ENCODE data around the gene TRMT44.
"Not testable (repeated sequence)": the region's sequence is repeated elsewhere in the genome, so short reads cannot be mapped to it uniquely, and the experiment has no call there.

Gene TRMT44

GRCh38 chr4:8494983-8495548 is 54.5 kb downstream of the TRMT44 start:
- DNase-seq (ENCODE audit: low read depth) = no peak

- DNase-seq (ENCODE audit: low read depth) = no peak
Observed at GRCh38 chr4:8495803-8496202, 55.2 kb downstream of the TRMT44 start.

GRCh38 chr4:8497762-8498161 is 57.2 kb downstream of the TRMT44 start:
- DNase-seq (ENCODE audit: low read depth) = no peak

DNA sequence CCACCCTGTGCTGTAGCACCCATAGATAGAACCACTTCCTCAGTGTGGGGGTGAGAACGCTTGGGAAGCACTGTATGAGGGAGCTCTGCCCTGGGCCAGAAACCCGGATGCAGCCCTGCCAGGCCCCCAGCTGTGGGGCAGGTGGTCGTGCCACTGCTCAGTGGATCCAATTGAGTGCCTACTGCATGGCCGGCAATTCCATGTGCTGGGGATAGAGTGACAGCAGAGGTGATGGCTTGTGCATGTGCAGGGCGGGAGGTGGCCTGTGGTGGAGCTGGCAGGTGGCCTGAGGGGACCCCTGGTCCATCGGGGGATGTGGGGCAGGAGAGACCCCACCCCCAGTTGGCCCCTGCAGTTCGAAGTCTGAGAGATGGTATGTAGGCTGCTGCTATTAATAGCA is 60.4 kb downstream of the TRMT44 start:
- no peak for DNase-seq (ENCODE audit: low read depth)

DNA sequence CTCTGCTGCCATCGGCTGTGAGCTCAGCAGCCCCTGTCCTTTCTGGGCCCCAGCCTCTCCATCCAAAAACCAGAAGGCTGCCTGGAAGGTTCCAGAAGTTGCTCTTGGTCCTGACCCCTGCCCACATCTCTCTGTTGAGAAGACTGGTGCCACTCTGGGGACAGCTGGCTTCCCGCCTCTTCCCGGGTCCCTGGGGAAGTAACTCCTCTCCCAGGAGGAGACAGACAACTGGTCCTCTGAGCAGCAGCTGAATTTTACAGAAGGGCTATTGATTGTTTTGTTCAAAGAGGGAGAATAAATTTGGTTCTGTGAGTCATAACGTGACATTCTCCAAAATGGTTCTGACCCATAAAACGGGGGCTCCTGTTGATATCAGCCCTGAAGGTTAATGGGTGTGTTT is 61.2 kb downstream of the TRMT44 start:
- no peak for DNase-seq (ENCODE audit: low read depth)

- no peak for DNase-seq (ENCODE audit: low read depth)
Observed at GRCh38 chr4:8502371-8502770, 61.8 kb downstream of the TRMT44 start.

DNA sequence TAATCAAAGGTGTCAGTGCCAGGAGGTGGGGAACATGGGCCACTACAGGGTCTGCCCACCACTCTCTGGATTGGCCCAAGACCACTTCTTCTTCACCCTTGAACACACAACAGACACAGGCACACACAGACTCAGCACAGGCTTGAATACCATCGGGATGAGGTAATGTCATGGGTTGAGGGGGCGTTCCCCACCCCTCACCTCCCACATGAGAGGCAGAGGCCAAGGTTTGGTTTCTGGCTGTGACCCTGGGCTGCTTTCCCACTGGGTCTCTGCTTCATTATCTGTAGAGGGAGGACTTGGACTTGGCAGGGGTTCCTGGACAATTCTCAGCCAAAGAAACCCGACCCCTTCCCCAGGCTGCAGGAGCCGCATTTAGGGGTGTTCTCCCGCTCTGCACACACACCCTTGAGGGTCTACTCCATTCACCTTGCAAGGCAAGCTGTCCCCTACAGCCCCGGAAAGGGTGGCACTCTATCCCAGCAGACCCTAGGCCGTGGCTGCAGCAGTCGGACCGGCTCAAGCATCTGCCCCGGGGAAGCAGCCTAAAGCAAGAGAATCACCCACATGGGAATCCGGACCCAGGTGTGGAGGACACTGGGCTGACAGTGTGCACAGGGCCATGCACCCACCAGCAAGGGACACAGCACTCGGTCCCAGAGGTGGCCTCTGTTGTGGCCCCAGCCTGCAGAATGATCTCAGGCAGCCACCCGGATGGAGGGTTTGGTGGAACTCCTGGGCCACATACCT is 62.4 kb downstream of the TRMT44 start:
- DNase-seq (ENCODE audit: low read depth) = no peak

- DNase-seq (ENCODE audit: low read depth) = no peak
Observed at GRCh38 chr4:8503801-8504200, 63.2 kb downstream of the TRMT44 start.

- DNase-seq (ENCODE audit: low read depth) = no peak
Observed at GRCh38 chr4:8504279-8505007, 63.9 kb downstream of the TRMT44 start.

DNA sequence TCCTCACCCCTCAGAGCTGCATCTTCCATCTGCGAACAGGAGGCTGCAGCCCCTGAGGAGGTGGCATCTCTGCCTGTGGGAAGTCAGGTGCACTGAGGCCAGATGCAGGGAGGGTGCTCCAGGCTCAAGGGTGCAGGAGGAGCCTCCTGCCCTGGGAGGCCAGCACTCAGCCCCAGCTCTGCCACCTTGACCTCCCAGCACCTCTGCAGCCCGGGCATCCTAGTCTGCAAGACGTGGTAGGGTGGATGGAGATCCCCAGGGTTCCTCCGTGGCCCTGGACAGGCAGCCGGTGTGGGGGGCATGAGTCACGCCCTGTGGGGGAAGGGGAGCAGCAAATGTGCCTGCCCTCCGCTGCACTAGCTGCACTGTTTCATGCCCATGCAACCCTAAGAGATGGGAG is 64.7 kb downstream of the TRMT44 start:
- DNase-seq (ENCODE audit: low read depth) = no peak

DNA sequence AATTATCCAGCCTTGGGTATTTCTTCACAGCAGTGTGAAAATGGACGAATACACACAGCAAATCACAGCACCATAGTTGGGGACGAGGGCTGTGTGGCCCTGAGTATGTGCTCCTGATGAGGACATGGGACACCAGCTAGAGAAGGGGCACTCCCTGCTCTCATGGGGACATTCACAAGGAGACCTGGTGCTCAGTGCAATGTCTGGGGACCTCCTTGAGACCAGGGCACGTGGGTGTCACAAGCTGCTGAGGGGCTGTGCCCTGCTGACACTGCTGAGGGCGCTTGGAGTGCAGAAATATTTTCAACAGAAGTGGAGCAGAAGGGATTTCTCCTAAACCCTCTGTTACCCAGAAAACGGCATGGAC is 65.4 kb downstream of the TRMT44 start:
- no peak for DNase-seq (ENCODE audit: low read depth)

DNA sequence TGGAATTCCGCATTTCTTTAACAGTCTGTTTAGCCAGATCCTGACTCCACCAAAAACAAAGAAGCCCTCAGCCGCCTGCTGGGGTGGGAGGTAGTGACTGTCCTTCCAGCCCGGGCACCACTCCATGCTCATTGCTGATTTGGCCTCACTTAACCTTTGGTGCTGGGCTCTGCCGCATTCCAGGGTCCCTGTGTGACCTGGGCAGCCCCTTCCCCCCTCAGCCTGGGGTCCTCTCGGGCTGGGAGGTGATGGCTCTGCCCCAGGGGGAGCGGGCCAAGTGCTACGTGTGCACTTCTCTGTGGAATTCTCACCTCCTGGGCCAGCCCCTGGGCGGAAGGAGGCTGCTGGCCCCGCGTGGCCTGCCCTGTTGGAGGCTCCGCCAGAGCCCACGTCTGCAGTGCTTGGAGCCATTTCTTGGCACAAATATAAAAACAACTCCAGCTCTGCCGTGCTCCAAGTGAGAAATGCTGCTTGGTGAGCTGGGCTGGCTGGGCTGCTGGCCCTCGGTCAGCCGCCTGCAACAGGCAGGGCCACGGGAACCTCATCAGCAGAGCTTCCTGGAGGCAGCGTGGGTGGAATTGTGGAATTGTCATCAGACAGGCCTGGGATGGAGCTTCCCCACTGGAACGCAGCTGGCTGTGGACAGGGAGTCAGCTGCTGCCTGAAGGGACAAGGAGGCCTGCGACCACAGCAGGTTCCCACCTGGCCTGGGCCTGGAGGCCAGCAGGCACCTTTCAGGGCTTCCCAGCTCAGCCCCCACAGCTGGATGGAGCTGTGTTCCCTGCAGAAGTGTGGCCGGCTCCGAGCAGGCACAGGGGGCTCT is 66.0 kb downstream of the TRMT44 start:
- DNase-seq (ENCODE audit: low read depth) = no peak

DNA sequence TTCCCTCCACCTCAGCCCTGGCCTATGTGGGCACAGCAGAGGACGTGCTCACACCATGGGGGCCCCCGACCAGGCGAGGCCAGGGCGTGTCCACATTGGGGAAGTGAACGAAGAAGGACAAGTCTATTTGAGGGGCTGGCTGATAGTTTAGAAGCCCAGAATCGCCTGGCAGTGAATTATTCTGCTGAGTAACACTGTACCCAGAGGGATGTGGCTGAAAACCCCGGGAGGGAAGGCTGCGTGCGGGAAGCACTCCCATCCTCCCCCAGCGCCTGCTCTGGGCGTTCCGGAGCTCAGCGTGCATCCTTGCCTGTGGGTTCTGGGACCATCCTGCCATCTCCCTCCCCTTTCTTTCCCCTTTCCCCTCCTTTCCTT is 66.6 kb downstream of the TRMT44 start:
- DNase-seq (ENCODE audit: low read depth) = no peak

GRCh38 chr4:8507624-8508023 is 67.0 kb downstream of the TRMT44 start:
- no peak for DNase-seq (ENCODE audit: low read depth)

GRCh38 chr4:8508266-8508665 is 67.7 kb downstream of the TRMT44 start:
- no peak for DNase-seq (ENCODE audit: low read depth)

DNA sequence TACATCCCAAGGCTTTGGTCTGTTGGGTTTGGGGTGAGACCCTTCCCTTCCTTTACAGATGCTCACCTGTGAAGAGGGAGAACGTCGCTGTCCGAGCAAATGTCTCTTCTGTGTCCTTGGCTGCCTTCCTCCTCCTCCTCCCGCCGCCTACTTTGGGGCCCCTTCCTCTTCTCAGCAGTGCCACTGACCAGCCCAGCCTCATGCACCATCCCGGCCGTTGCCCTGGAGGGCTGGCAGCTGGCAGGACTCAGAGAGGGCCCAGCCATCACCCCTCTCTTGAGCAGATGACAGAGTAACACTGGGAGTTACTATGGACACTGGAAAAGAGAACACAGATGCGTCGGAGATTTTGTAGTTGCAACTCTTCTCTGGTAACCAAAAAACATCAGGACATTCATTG is 68.2 kb downstream of the TRMT44 start:
- DNase-seq (ENCODE audit: low read depth) = no peak

- DNase-seq (ENCODE audit: low read depth) = no peak
Observed at GRCh38 chr4:8509311-8509950, 68.9 kb downstream of the TRMT44 start.

- DNase-seq (ENCODE audit: low read depth) = no peak
Observed at GRCh38 chr4:8510191-8510590, 69.6 kb downstream of the TRMT44 start.

DNA sequence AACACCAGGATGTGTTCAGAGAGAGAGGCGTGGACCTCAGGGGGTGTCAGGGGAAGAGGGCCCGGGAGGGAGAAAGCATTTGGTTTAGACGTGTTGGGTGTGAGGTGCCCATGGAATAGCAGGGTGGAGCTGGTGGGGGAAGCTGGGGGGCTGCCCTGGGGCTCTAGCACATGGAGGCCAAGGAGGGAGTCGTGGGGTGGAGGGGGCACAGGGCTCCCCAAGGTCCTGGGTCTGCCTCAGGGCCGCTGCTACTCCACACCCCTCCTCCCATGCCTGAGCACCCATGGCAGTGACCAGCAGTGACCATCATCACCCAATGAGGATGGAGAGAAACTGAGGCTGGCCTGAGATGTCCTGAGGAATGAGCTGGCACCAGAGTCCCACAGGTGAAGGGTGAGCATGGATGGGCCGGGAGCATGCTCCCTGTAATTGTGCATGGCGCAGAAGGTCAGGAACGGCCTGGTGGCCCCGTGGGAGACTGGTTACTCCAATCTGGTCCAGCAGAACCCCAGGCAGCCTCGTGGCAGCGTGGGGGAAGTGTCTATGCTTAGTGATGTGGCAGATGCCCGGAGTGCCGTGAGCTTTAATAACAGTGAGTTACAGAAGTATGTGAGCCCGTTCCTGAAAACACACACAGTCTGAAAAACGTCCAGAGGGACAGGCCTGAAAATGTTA is 70.2 kb downstream of the TRMT44 start:
- no peak for DNase-seq (ENCODE audit: low read depth)

- no peak for DNase-seq (ENCODE audit: low read depth)
Observed at GRCh38 chr4:8512510-8512909, 71.9 kb downstream of the TRMT44 start.

DNA sequence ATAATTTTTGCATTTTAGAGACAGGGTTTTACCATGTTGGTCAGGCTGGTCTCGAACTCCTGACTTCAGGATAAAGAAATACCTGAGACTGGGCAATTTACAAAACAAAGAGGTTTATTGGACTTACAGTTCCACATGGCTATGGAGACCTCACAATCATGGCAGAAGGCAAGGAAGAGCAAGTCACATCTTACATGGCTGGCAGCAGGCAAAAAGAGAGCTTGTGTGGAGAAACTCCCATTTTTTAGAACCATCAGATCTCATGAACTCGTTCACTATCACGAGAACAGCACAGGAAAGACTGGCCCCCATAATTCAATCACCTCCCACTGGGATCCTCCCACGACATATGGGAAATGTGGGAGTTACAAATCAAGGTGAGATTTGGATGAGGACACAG is 72.5 kb downstream of the TRMT44 start:
- not testable (repeated sequence) for DNase-seq (ENCODE audit: low read depth)

GRCh38 chr4:8513931-8514330 is 73.4 kb downstream of the TRMT44 start:
- DNase-seq (ENCODE audit: low read depth) = no peak
